ENCODE results near the gene MAD1L1.

MAD1L1 gene

DNA sequence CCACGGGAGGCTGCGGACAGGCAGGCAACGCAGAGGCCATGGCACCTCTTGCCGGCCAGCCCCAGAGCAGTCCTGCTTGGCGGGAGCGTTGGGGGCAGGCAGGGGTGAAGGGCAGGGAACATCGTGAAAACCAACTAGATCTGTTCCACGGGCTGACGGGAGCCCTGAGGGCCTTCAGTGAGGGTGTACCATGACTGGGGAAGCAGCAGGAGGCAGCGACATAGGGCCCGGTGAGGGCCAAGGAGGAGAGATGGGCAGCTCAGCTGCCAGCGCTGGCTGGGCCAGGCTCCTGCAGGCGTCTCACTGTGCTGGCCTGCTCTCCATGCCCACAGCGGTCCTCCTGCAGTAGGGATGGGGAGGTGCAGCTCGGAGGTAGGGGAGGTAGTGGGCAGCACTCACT is 366.1 kb downstream of the MAD1L1 start:
- Histone ChIP-seq H3K27me3 (ENCODE audit: insufficient read depth, low read depth) (no peaks in the 10 kb centered on the region), H3K36me3 (ENCODE audit: insufficient read depth) (no peaks in the 10 kb centered on the region), H3K79me2 (ENCODE audit: insufficient read depth, low read depth) (no peaks in the 10 kb centered on the region), H4K20me1 (ENCODE audit: insufficient read depth) (no peaks in the 10 kb centered on the region), H3K4me2 (no peak overlapping the region), H3K27ac (no peak overlapping the region), H3K9ac (no peak overlapping the region), H3K4me3 (IDR thresholded peaks at IDR 0.05; ENCODE audit: insufficient read depth, low read depth, low read length) (no peak overlapping the region), H3K4me1 (ENCODE audit: low read depth, poor library complexity, severe bottlenecking) (no peaks in the 10 kb centered on the region), H2AFZ (ENCODE audit: low read depth) (no peak overlapping the region)
- TF ChIP-seq, protein P1, sequence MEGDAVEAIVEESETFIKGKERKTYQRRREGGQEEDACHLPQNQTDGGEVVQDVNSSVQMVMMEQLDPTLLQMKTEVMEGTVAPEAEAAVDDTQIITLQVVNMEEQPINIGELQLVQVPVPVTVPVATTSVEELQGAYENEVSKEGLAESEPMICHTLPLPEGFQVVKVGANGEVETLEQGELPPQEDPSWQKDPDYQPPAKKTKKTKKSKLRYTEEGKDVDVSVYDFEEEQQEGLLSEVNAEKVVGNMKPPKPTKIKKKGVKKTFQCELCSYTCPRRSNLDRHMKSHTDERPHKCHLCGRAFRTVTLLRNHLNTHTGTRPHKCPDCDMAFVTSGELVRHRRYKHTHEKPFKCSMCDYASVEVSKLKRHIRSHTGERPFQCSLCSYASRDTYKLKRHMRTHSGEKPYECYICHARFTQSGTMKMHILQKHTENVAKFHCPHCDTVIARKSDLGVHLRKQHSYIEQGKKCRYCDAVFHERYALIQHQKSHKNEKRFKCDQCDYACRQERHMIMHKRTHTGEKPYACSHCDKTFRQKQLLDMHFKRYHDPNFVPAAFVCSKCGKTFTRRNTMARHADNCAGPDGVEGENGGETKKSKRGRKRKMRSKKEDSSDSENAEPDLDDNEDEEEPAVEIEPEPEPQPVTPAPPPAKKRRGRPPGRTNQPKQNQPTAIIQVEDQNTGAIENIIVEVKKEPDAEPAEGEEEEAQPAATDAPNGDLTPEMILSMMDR (conservative IDR thresholded peaks at IDR 0.05; ENCODE audit: low read depth, low read length): no peak

DNA sequence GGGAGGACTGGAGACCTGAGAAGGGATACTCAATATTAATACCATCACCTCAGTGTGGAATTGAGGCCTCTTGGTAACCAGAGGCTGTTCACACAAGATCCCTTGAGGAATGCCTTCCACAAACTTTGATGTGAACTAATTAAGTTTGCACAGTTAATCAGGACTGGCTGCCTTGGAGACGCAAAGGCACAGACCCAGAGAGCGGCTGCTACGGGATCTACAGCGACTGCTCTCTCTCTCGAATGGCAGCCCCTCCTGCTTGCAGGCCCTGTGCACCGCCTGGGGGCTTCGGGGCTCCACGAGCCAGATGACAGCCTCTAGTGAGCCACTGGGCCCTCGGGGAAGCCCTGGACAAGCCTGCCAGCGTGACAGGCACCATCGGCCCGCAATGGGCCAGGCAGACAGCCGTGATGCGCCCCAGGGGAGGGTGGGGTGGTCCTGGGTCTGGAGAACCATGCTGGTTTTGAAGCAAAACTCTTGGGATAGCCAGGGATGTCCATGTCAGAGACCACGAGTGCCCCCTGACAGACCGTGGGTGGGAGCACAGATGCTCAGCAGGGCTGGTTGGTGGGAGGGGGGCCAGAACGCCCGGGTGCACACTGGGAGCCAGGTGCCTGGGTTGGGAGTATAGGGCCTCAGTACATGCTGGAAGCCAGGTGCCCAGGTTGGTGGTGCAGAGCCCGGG is 367.0 kb downstream of the MAD1L1 start:
- TF ChIP-seq, protein P1 (conservative IDR thresholded peaks at IDR 0.05; ENCODE audit: low read depth, low read length): no peak
- H3K4me1 ChIP-seq (ENCODE audit: low read depth, poor library complexity, severe bottlenecking): no peaks in the 10 kb centered on the region
- H3K36me3 ChIP-seq (ENCODE audit: insufficient read depth): no peaks in the 10 kb centered on the region
- H3K4me2 ChIP-seq: no peak overlapping the region
- H2AFZ ChIP-seq (ENCODE audit: low read depth): no peak overlapping the region
- no peak overlapping the region for H3K4me3 ChIP-seq (IDR thresholded peaks at IDR 0.05; ENCODE audit: insufficient read depth, low read depth, low read length)
- H4K20me1 ChIP-seq (ENCODE audit: insufficient read depth): no peaks in the 10 kb centered on the region
- no peak overlapping the region for H3K27ac ChIP-seq
- no peak overlapping the region for H3K9ac ChIP-seq
- H3K79me2 ChIP-seq (ENCODE audit: insufficient read depth, low read depth): no peaks in the 10 kb centered on the region
- no peaks in the 10 kb centered on the region for H3K27me3 ChIP-seq (ENCODE audit: insufficient read depth, low read depth)

DNA sequence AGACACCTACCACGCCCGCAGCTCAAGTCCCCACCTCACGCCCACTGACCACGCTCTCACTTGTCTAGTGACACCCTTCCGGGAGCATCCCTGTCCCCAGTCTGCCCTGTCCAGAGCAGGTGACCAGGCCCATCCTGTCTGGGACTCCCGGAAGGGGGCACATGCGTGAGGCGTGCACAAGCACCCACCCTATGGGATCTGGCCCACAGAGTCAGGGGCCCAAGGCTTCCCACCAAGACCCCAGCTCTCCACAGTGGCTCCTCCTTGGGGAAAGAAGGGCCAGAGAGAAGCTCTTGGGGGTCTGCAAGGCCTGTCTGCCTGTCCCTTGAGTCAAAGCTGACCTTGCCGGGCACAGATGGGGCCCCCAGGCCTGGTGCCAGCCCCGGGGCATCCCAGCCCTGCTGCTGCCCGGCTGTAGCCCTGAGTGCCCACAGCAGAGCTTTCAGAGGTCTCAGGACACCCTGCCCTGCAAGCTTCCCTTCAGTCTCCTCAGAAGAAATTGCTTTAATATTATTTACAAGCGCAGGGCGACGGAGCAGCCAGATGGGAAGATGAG is 367.7 kb downstream of the MAD1L1 start:
- H3K4me1 ChIP-seq (ENCODE audit: low read depth, poor library complexity, severe bottlenecking): no peaks in the 10 kb centered on the region
- TF ChIP-seq, protein P1 (conservative IDR thresholded peaks at IDR 0.05; ENCODE audit: low read depth, low read length): no peak
- H3K4me3 ChIP-seq (IDR thresholded peaks at IDR 0.05; ENCODE audit: insufficient read depth, low read depth, low read length): no peak overlapping the region
- H3K27me3 ChIP-seq (ENCODE audit: insufficient read depth, low read depth): no peaks in the 10 kb centered on the region
- H3K79me2 ChIP-seq (ENCODE audit: insufficient read depth, low read depth): no peaks in the 10 kb centered on the region
- H3K27ac ChIP-seq: no peak overlapping the region
- no peaks in the 10 kb centered on the region for H3K36me3 ChIP-seq (ENCODE audit: insufficient read depth)
- no peak overlapping the region for H3K9ac ChIP-seq
- no peak overlapping the region for H3K4me2 ChIP-seq
- no peak overlapping the region for H2AFZ ChIP-seq (ENCODE audit: low read depth)
- no peaks in the 10 kb centered on the region for H4K20me1 ChIP-seq (ENCODE audit: insufficient read depth)

DNA sequence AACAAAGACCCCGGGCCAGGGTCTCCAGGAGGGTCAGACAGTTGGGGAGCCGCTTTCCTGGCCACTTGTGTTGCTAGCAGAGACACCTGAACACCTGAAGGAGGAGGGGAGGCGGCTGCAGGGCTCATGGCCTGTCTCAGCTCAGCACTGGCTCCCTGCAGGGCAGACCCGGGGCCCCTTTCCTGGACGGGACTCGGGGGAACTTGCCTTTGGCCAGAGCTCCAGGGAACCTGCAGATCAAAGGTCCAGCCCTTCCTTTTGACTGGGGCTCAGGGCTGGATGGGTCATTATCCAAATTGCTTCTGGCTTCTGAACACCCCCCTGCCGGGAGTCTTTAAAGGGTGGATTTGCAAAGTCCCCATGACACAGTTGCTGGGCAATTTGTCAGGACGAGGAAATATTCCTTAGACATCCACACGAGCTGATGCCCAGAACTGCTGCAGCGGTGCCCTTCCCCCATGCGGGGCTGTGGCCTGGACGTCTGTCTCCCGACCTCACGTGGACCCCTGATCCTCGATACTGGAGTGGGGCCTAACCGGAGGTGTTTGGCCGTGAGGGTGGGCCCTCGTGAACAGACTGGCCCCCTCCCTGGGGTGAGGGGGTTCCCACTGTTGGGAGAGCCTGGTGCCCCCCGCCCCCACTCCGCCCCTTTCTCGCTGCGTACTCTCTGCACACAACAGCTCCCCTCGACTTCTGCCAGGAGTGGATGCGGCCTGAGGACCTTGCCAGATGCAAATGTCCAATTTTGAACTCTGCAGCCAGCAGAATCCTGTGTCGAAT is 368.4 kb downstream of the MAD1L1 start:
- Histone ChIP-seq H4K20me1 (ENCODE audit: insufficient read depth) (no peaks in the 10 kb centered on the region), H3K36me3 (ENCODE audit: insufficient read depth) (no peaks in the 10 kb centered on the region), H3K27me3 (ENCODE audit: insufficient read depth, low read depth) (no peaks in the 10 kb centered on the region), H3K4me2 (no peak overlapping the region), H3K79me2 (ENCODE audit: insufficient read depth, low read depth) (no peaks in the 10 kb centered on the region), H3K4me3 (IDR thresholded peaks at IDR 0.05; ENCODE audit: insufficient read depth, low read depth, low read length) (no peak overlapping the region), H3K27ac (no peak overlapping the region), H3K9ac (no peak overlapping the region), H2AFZ (ENCODE audit: low read depth) (no peak overlapping the region), H3K4me1 (ENCODE audit: low read depth, poor library complexity, severe bottlenecking) (no peaks in the 10 kb centered on the region)
- TF ChIP-seq, protein P1 (conservative IDR thresholded peaks at IDR 0.05; ENCODE audit: low read depth, low read length): no peak
